Tibial artery (tissue), 4 donors: ENCODE measurements around the gene HDAC4.

Source experiments
- DNase-seq, 2 donors: peaks; one replicate each; pipeline ENCODE4 v3.0.0-alpha.2; 2019
- H3K27ac ChIP-seq, 2 donors: fragments of 200-600 bp; sonication (generic) in 1 of 2; 1 replicate in 1 of 2; 2 replicates in 1 of 2; pipeline ENCODE4 v1.5.1; 2018 to 2019; ENCODE audit warnings: mild to moderate bottlenecking in 1 of 2
- H3K27me3 ChIP-seq, 2 donors: fragments of 200-600 bp; sonication (generic) in 1 of 2; one replicate each; pipeline versions ENCODE4 v1.5.1 to v1.6.0; 2016 to 2019
- H3K36me3 ChIP-seq, 3 donors: fragments of 200-600 bp; sonication (generic) in 2 of 3; one replicate each; pipeline ENCODE4 v1.5.1; 2016 to 2019; ENCODE audit warnings: mild to moderate bottlenecking in 2 of 3
- H3K4me1 ChIP-seq, 4 donors: fragments of 200-600 bp; sonication (generic) in 2 of 4; 1 replicate in 3 of 4; 2 replicates in 1 of 4; pipeline ENCODE4 v1.5.1; 2016 to 2019
- H3K4me3 ChIP-seq, 2 donors: fragments of 200-600 bp; sonication (generic) in 1 of 2; 1 replicate in 1 of 2; 2 replicates in 1 of 2; pipeline ENCODE4 v1.5.1; 2018 to 2019; ENCODE audit warnings: mild to moderate bottlenecking in 2 of 2
- H3K9me3 ChIP-seq, 3 donors: fragments of 200-600 bp; sonication (generic) in 1 of 3; one replicate each; pipeline ENCODE4 v1.5.1; 2016 to 2019
- intact Hi-C: fragments of 100-400 bp; cut with DNase I; formaldehyde crosslinking; loops from one replicate; pipeline ENCODE4 v1.15.0; 2023; ENCODE audit warnings: low total_unique reads
- TF ChIP-seq, protein P1 (sequence below), 2 experiments: fragments of 200-600 bp in 1 of 2; fragments of 450-650 bp in 1 of 2; IDR thresholded peaks; one replicate each; pipeline ENCODE4 v1.5.1; 2017 to 2019; ENCODE audit warnings: antibody characterized with exemption in 2 of 2, mild to moderate bottlenecking in 1 of 2, moderate library complexity in 1 of 2

Gene HDAC4

DNA sequence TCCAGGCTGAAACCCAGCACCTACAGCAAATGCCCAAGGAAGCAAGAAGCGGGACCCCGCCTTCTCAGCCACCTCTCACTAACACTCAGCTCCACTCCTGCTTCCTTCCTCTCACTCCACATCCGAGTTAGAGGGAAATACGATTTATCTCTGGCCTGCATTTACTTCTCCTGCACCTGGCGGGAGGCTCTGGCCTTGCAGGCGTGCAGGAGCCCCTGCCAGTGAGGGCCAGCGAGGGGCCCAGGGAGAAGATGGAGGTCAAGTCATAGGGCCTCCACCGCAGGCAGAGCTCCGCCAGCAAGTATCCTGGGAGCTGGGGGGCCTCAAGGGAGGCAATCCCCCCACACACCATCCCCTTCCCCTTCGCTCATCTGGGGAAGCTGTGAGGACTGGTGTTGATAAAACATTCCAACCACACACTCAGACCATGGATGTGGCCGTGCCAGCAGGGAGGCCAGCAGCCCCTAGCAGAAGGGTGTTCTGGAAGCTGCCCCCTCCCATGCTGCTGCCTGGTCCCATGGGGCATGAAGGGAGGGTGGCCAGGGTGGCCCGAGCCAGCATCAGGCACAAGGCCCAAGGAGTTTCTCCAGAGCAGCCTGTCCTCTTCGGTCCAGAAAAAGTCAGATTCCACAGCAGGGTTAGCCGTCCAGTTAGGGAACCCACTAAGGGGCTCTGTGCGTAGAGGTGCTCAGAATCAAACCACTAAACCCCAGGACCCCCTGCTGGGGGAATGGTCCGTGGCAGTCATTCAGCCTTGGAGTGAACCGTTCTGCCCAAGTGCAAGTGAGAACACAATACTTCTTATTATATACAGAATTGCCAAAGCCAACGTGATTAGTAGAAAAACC lies 91.2 kb downstream of the HDAC4 start:
- peak overlapping the region; percentile 17 to 36 for H3K4me3 ChIP-seq
- no peaks in the 10 kb centered on the region for H3K9me3 ChIP-seq
- H3K27ac ChIP-seq, result peak overlapping the region; percentile 24 to 41
- DNase-seq, result peak; percentile 21 to 72
- H3K27me3 ChIP-seq, result no peaks in the 10 kb centered on the region
- intact Hi-C loops, result loop anchor here (10.0 kb wide), 1 partner anchor 85 kb away; no protein-coding TSS in a partner anchor
- peaks cover 0 to 41% (median 31%) of the 10 kb centered on the region in 4 donors for H3K4me1 ChIP-seq
- H3K36me3 ChIP-seq, result no peaks in the 10 kb centered on the region
- TF ChIP-seq, protein P1, sequence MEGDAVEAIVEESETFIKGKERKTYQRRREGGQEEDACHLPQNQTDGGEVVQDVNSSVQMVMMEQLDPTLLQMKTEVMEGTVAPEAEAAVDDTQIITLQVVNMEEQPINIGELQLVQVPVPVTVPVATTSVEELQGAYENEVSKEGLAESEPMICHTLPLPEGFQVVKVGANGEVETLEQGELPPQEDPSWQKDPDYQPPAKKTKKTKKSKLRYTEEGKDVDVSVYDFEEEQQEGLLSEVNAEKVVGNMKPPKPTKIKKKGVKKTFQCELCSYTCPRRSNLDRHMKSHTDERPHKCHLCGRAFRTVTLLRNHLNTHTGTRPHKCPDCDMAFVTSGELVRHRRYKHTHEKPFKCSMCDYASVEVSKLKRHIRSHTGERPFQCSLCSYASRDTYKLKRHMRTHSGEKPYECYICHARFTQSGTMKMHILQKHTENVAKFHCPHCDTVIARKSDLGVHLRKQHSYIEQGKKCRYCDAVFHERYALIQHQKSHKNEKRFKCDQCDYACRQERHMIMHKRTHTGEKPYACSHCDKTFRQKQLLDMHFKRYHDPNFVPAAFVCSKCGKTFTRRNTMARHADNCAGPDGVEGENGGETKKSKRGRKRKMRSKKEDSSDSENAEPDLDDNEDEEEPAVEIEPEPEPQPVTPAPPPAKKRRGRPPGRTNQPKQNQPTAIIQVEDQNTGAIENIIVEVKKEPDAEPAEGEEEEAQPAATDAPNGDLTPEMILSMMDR (IDR thresholded peaks at IDR 0.05), result no peak

DNA sequence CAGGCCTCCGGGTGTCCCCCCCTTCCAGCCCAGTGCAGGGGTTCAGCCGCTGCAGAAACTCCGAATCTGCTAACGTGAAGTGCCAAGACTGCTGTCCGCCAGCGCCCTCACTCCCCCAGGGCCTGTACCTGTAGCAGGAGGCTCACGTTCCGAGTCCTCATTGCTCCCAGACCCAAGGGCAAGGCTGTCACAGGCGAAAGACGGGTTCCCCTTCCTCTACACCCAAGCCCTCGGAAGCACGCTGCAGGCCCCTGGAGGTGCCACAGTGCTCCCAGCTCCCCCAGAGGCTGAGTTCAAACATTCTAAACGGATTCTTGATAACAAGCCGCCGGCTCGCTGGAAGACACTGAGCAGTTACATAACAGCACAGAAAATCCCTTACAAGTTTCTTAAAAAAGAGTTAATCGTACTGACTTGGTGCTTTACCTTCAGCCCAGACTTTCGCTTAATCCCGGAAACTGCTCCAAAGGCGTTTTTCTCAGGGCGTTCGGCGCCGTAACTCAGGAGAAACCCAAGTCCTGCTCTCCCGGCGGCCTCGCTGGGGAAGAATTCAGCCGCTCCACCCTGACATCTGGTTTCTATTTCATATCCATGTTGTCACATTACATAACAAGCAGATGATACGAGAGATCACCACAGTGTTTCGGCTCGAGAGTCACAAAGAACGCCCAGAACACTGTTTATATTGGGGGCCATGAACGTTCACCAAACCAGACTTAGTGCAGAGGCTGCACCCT lies 92.0 kb downstream of the HDAC4 start:
- peak; percentile 54 to 69 for DNase-seq
- intact Hi-C loops, result no loop called here
- TF ChIP-seq, protein P1 (IDR thresholded peaks at IDR 0.05), result no peak
- H3K9me3 ChIP-seq, result no peaks in the 10 kb centered on the region
- H3K27ac ChIP-seq, result peak overlapping the region; percentile 24 to 41
- no peaks in the 10 kb centered on the region for H3K36me3 ChIP-seq
- no peaks in the 10 kb centered on the region for H3K27me3 ChIP-seq
- H3K4me1 ChIP-seq, result peaks cover 0 to 41% (median 31%) of the 10 kb centered on the region in 4 donors
- H3K4me3 ChIP-seq, result peak overlapping the region; percentile 17 to 36

DNA sequence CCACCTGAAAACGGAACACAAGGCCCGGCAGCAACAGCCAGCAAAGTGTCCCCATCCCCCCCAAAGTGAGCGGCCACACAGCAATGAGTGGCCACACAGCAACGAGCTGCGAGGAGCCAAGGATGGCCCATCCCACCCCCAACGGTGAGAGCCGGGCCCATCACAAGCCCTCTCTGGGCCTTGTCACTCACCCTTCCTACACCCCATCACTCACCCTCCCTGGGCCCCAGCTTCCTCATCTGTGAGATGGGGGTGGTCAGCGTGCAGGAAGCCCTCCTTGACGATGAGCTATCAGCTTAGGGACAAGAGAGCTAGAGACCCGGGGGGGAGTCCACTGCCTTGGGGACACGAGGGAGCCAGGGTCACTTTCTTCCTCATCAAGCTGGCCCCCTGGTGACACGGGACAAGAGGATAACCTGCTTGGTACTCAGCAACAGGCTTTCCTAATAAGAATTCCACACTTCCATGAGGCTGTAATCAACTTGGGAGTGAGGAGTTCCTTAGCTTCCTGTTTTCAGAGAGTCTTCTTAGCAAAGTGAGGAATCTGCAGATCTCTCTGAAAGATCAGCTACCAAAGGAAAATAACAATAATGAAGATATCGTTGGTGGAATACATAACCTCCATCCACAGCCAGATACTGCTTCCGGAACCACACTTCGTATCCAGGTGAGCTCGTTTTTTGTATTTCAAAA lies 92.8 kb downstream of the HDAC4 start:
- no peaks in the 10 kb centered on the region for H3K27me3 ChIP-seq
- H3K36me3 ChIP-seq, result no peaks in the 10 kb centered on the region
- peaks cover 0 to 39% (median 25%) of the 10 kb centered on the region in 4 donors for H3K4me1 ChIP-seq
- intact Hi-C loops, result no loop called here
- TF ChIP-seq, protein P1 (IDR thresholded peaks at IDR 0.05), result no peak
- H3K4me3 ChIP-seq, result peak overlapping the region; percentile 17 to 36
- DNase-seq, result peak; percentile 18 to 58
- H3K9me3 ChIP-seq, result no peaks in the 10 kb centered on the region
- peak overlapping the region; percentile 24 to 41 for H3K27ac ChIP-seq

DNA sequence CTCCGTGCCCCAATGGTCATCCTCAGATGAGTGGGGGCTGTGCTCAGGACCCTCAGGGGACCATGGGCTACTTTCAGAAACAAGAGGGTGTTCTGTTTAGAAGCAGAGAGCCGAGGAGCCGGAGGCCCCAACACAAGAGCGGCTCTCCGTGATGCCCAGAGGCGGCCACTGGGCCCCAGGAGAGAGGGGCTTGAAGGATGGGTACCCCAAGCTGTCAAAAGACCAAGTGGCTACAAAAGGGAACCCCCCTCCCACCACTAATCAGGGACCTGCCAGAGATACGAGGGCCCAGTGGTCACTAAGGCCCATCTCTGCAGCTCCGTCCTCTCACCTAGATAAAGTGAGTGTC lies 93.6 kb downstream of the HDAC4 start:
- intact Hi-C loops, result no loop called here
- DNase-seq, result peak in 1 of 2 donors; percentile 7
- TF ChIP-seq, protein P1 (IDR thresholded peaks at IDR 0.05), result no peak
- Histone ChIP-seq H3K9me3 (no peaks in the 10 kb centered on the region), H3K4me1 (peaks cover 0 to 36% (median 23%) of the 10 kb centered on the region in 4 donors), H3K4me3 (no peak overlapping the region), H3K36me3 (no peaks in the 10 kb centered on the region), H3K27ac (no peak overlapping the region), H3K27me3 (no peaks in the 10 kb centered on the region)
